ENCODE results near the gene RCN1. TPM values are rescaled to one million over a fixed set of nuclear protein-coding genes. Genes with fewer than 3 reads are reported as not detected.
A peak's percentile ranks its signal among the peaks of the same experiment; 100 is the strongest.

The RCN1 gene
- 10 to 100 TPM in 2 of 5 experiments, 1 to 10 TPM in 3; 5.5 to 26.8 (median 9.6) TPM for total RNA-seq
- polyA plus RNA-seq: 1 to 10 TPM; 5.6 to 7.0 TPM
- total RNA-seq: 3.6 reads per million, percentile 19 among the genes with 10 or more reads in this experiment

GRCh38 chr11:32090545-32091370, at the start of gene RCN1:
RCN1 (plus strand) TSS chr11:32091074; CDS start chr11:32091197, 123 bp downstream.
- DNase-seq (peak in 3 of 9 donors; percentile 14 to 64 (median 54)), ATAC-seq (peak; percentile 66)
- Mint-ChIP-seq H3K27ac (peak within 1 kb of the TSS; percentile 74 to 90 (median 83)), H3K36me3 (peaks cover 0 to 14% (median 0%) of the 10 kb centered on the region in 5 donors), H3K27me3 (peaks cover 5 to 19% (median 16%) of the 10 kb centered on the region in 5 donors), H3K9me3 (peaks cover 0 to 6% (median 0%) of the 10 kb centered on the region in 11 donors), H3K4me1 (peaks cover 12 to 36% (median 24%) of the 10 kb centered on the region in 7 donors), H3K4me3 (peak within 1 kb of the TSS; percentile 74 to 89 (median 84))
- intact Hi-C loops (cut with micrococcal nuclease): loop anchor here (1.0 to 5.0 kb wide), 7 partner anchors 492 to 1768 kb away; partner anchors contain the start of genes ARL14EP (in 2 of the 2), DCDC1 (in 2 of the 2), DNAJC24 (in 2 of the 2) and EIF3M (in 2 of the 2)
- CTCF ChIA-PET: no interaction called here
- Histone ChIP-seq H3K27ac (ENCODE audit: low read depth, low read length) (peak within 1 kb of the TSS; percentile 81), H3K27me3 (ENCODE audit: control insufficient read depth in 2 of 2, insufficient read depth in 2 of 2, low read length in 2 of 2) (peaks cover 0 to 4% of the 10 kb centered on the region in 2 donors), H3K4me3 (ENCODE audit: low read length) (peak within 1 kb of the TSS; percentile 83), H3K36me3 (ENCODE audit: control insufficient read depth in 2 of 3, insufficient read depth in 3 of 3, low read length in 3 of 3) (peaks cover 0 to 5% (median 0%) of the 10 kb centered on the region in 3 experiments), H3K9me3 (ENCODE audit: control insufficient read depth in 2 of 3, low read length in 3 of 3) (no peaks in the 10 kb centered on the region), H3K4me1 (ENCODE audit: control insufficient read depth in 2 of 2, insufficient read depth in 2 of 2, low read length in 2 of 2) (peaks cover 4 to 8% of the 10 kb centered on the region in 2 donors)
- POLR2A ChIA-PET: no interaction called here

- ChIA-PET POLR2A (no interaction called here), CTCF (no interaction called here)
- ATAC-seq: no peak
- Mint-ChIP-seq H3K27me3 (peaks cover 10 to 48% (median 30%) of the 10 kb centered on the region in 5 donors), H3K4me1 (no peaks in the 10 kb centered on the region), H3K36me3 (no peaks in the 10 kb centered on the region), H3K9me3 (peaks cover 0 to 1% (median 0%) of the 10 kb centered on the region in 11 donors), H3K27ac (no peak overlapping the region), H3K4me3 (no peak overlapping the region)
- H3K4me1 ChIP-seq (ENCODE audit: control insufficient read depth in 2 of 2, insufficient read depth in 2 of 2, low read length in 2 of 2): no peaks in the 10 kb centered on the region
- no peak overlapping the region for H3K4me3 ChIP-seq (ENCODE audit: low read length)
- H3K9me3 ChIP-seq (ENCODE audit: control insufficient read depth in 2 of 3, low read length in 3 of 3): no peaks in the 10 kb centered on the region
- no peak for DNase-seq
- no peak overlapping the region for H3K27ac ChIP-seq (ENCODE audit: low read depth, low read length)
- intact Hi-C loops (cut with micrococcal nuclease): no loop called here
- H3K27me3 ChIP-seq (ENCODE audit: control insufficient read depth in 2 of 2, insufficient read depth in 2 of 2, low read length in 2 of 2): no peaks in the 10 kb centered on the region
- no peaks in the 10 kb centered on the region for H3K36me3 ChIP-seq (ENCODE audit: control insufficient read depth in 2 of 3, insufficient read depth in 3 of 3, low read length in 3 of 3)
Observed at GRCh38 chr11:32043737-32044136, 47.1 kb upstream of the RCN1 start.

- intact Hi-C loops (cut with micrococcal nuclease): no loop called here
- POLR2A ChIA-PET: no interaction called here
Observed at GRCh38 chr11:32044158-32044863, 46.6 kb upstream of the RCN1 start.

GRCh38 chr11:32045456-32045855, 45.4 kb upstream of the RCN1 start:
- no peaks in the 10 kb centered on the region for H3K36me3 Mint-ChIP-seq
- no peaks in the 10 kb centered on the region for H3K4me1 Mint-ChIP-seq
- Histone ChIP-seq H3K4me3 (ENCODE audit: low read length) (no peak overlapping the region), H3K4me1 (ENCODE audit: control insufficient read depth in 2 of 2, insufficient read depth in 2 of 2, low read length in 2 of 2) (no peaks in the 10 kb centered on the region), H3K36me3 (ENCODE audit: control insufficient read depth in 2 of 3, insufficient read depth in 3 of 3, low read length in 3 of 3) (no peaks in the 10 kb centered on the region), H3K27me3 (ENCODE audit: control insufficient read depth in 2 of 2, insufficient read depth in 2 of 2, low read length in 2 of 2) (no peaks in the 10 kb centered on the region), H3K9me3 (ENCODE audit: control insufficient read depth in 2 of 3, low read length in 3 of 3) (no peaks in the 10 kb centered on the region), H3K27ac (ENCODE audit: low read depth, low read length) (no peak overlapping the region)
- intact Hi-C loops (cut with micrococcal nuclease): no loop called here
- no peak for ATAC-seq
- H3K9me3 Mint-ChIP-seq: peaks cover 0 to 1% (median 0%) of the 10 kb centered on the region in 11 donors
- ChIA-PET POLR2A (no interaction called here), CTCF (interaction anchor here (0.9 kb wide), 1 partner anchor 19 kb away, joined by 3 read pairs; no protein-coding TSS in a partner anchor)
- H3K27ac Mint-ChIP-seq: peak overlapping the region in 1 of 9 donors; percentile 6
- no peak overlapping the region for H3K4me3 Mint-ChIP-seq
- H3K27me3 Mint-ChIP-seq: peaks cover 13 to 53% (median 22%) of the 10 kb centered on the region in 5 donors
- no peak for DNase-seq

More at GRCh38 chr11:32044158-32044863, 46.6 kb upstream of the RCN1 start:
- Mint-ChIP-seq H3K36me3 (no peaks in the 10 kb centered on the region), H3K4me1 (no peaks in the 10 kb centered on the region), H3K9me3 (peaks cover 0 to 1% (median 0%) of the 10 kb centered on the region in 11 donors), H3K27me3 (peaks cover 10 to 50% (median 28%) of the 10 kb centered on the region in 5 donors), H3K4me3 (no peak overlapping the region), H3K27ac (no peak overlapping the region)
- Histone ChIP-seq H3K27ac (ENCODE audit: low read depth, low read length) (no peak overlapping the region), H3K36me3 (ENCODE audit: control insufficient read depth in 2 of 3, insufficient read depth in 3 of 3, low read length in 3 of 3) (no peaks in the 10 kb centered on the region), H3K4me3 (ENCODE audit: low read length) (no peak overlapping the region), H3K27me3 (ENCODE audit: control insufficient read depth in 2 of 2, insufficient read depth in 2 of 2, low read length in 2 of 2) (no peaks in the 10 kb centered on the region), H3K4me1 (ENCODE audit: control insufficient read depth in 2 of 2, insufficient read depth in 2 of 2, low read length in 2 of 2) (no peaks in the 10 kb centered on the region), H3K9me3 (ENCODE audit: control insufficient read depth in 2 of 3, low read length in 3 of 3) (no peaks in the 10 kb centered on the region)
- DNase-seq: no peak
- ATAC-seq: no peak
- CTCF ChIA-PET: no interaction called here

- no peak for ATAC-seq
- peaks cover 0 to 2% (median 0%) of the 10 kb centered on the region in 7 donors for H3K4me1 Mint-ChIP-seq
- POLR2A ChIA-PET: no interaction called here
- no peaks in the 10 kb centered on the region for H3K36me3 Mint-ChIP-seq
- no peak overlapping the region for H3K27ac Mint-ChIP-seq
- Histone ChIP-seq H3K4me1 (ENCODE audit: control insufficient read depth in 2 of 2, insufficient read depth in 2 of 2, low read length in 2 of 2) (no peaks in the 10 kb centered on the region), H3K27me3 (ENCODE audit: control insufficient read depth in 2 of 2, insufficient read depth in 2 of 2, low read length in 2 of 2) (no peaks in the 10 kb centered on the region), H3K4me3 (ENCODE audit: low read length) (no peak overlapping the region), H3K36me3 (ENCODE audit: control insufficient read depth in 2 of 3, insufficient read depth in 3 of 3, low read length in 3 of 3) (no peaks in the 10 kb centered on the region), H3K9me3 (ENCODE audit: control insufficient read depth in 2 of 3, low read length in 3 of 3) (no peaks in the 10 kb centered on the region), H3K27ac (ENCODE audit: low read depth, low read length) (no peak overlapping the region)
- CTCF ChIA-PET: interaction anchor here (1.5 to 3.8 kb wide), 3 partner anchors 33 to 126 kb away, joined by 4 to 40 read pairs (median 4); no protein-coding TSS in a partner anchor
- DNase-seq: no peak
- peaks cover 27 to 69% (median 41%) of the 10 kb centered on the region in 5 donors for H3K27me3 Mint-ChIP-seq
- intact Hi-C loops (cut with micrococcal nuclease): loop anchor here (5.0 kb wide), 2 partner anchors 247 to 808 kb away; no protein-coding TSS in a partner anchor
- H3K4me3 Mint-ChIP-seq: no peak overlapping the region
- H3K9me3 Mint-ChIP-seq: peaks cover 0 to 1% (median 0%) of the 10 kb centered on the region in 11 donors
Observed at GRCh38 chr11:32050264-32050663, 40.6 kb upstream of the RCN1 start.

GRCh38 chr11:32052215-32052614, 38.7 kb upstream of the RCN1 start:
- ATAC-seq: peak; percentile 45

More at GRCh38 chr11:32052215-32052614, 38.7 kb upstream of the RCN1 start:
- DNase-seq: peak; percentile 5 to 51 (median 42)
- H3K27ac ChIP-seq (ENCODE audit: low read depth, low read length): no peak overlapping the region
- H3K27me3 Mint-ChIP-seq: peaks cover 28 to 70% (median 47%) of the 10 kb centered on the region in 5 donors
- H3K4me1 Mint-ChIP-seq: peaks cover 0 to 2% (median 0%) of the 10 kb centered on the region in 7 donors
- no peaks in the 10 kb centered on the region for H3K27me3 ChIP-seq (ENCODE audit: control insufficient read depth in 2 of 2, insufficient read depth in 2 of 2, low read length in 2 of 2)
- H3K36me3 ChIP-seq (ENCODE audit: control insufficient read depth in 2 of 3, insufficient read depth in 3 of 3, low read length in 3 of 3): no peaks in the 10 kb centered on the region
- H3K9me3 Mint-ChIP-seq: no peaks in the 10 kb centered on the region
- ChIA-PET CTCF (interaction anchor here (0.9 to 3.8 kb wide), 3 partner anchors 14 to 124 kb away, joined by 3 to 40 read pairs (median 4); no protein-coding TSS in a partner anchor), POLR2A (no interaction called here)
- H3K4me3 ChIP-seq (ENCODE audit: low read length): no peak overlapping the region
- intact Hi-C loops (cut with micrococcal nuclease): loop anchor here (1.0 to 5.0 kb wide), 4 partner anchors 124 to 810 kb away; no protein-coding TSS in a partner anchor
- H3K36me3 Mint-ChIP-seq: no peaks in the 10 kb centered on the region
- no peak overlapping the region for H3K4me3 Mint-ChIP-seq
- no peak overlapping the region for H3K27ac Mint-ChIP-seq
- no peaks in the 10 kb centered on the region for H3K9me3 ChIP-seq (ENCODE audit: control insufficient read depth in 2 of 3, low read length in 3 of 3)
- H3K4me1 ChIP-seq (ENCODE audit: control insufficient read depth in 2 of 2, insufficient read depth in 2 of 2, low read length in 2 of 2): no peaks in the 10 kb centered on the region
